Measurements from ENCODE around the gene KIAA1549.
"Not testable (repeated sequence)": the region's sequence is repeated elsewhere in the genome, so short reads cannot be mapped to it uniquely, and the experiment has no call there.

Gene KIAA1549

DNA sequence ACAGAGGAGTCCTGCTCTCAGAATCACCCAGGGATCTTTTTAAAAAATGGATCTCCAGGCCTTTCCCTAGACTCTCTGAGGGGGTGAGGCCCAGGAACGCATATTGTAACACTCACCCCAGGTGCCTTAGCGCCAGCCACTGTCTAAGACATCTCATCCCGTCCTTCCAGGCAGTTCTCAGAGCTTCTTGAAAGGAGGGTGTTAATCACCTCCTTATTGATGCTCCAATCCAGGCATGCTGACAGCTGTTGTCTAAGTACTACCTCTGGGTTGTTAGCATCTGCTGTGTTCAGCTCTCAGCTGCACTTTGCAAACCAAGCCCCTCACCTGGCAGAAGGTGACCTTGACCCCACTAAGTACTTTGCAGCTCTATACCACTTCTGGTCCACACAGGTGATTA is 36.0 kb downstream of the KIAA1549 start:
- in situ Hi-C loops (cut with MboI; ENCODE audit: low sequenced_read_pairs): no loop called here

GRCh38 chr7:138944592-138944991 is 36.6 kb downstream of the KIAA1549 start:
- in situ Hi-C loops (cut with MboI; ENCODE audit: low sequenced_read_pairs): no loop called here

DNA sequence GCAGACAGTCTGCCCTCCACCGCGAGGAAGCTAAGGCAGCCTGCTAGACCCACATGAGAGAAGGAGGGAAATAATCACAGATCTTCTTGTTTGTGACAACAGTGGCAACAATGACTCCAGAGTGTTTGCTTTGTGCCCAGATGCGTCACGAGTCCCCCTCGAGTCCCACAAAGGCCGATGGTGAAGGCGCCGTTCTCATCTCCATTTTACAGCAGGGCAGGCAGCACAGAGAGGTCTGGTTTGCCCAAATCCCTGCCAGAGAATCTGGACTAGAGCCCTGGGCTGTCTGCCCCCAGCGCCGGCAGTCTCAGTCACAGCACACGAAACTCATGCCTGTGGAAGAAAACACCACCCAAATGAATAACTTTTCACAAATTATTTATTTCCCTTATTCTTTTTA is 38.1 kb downstream of the KIAA1549 start:
- in situ Hi-C loops (cut with MboI; ENCODE audit: low sequenced_read_pairs): no loop called here

GRCh38 chr7:138941545-138941944 is 39.6 kb downstream of the KIAA1549 start:
- in situ Hi-C loops (cut with MboI; ENCODE audit: low sequenced_read_pairs): no loop called here

DNA sequence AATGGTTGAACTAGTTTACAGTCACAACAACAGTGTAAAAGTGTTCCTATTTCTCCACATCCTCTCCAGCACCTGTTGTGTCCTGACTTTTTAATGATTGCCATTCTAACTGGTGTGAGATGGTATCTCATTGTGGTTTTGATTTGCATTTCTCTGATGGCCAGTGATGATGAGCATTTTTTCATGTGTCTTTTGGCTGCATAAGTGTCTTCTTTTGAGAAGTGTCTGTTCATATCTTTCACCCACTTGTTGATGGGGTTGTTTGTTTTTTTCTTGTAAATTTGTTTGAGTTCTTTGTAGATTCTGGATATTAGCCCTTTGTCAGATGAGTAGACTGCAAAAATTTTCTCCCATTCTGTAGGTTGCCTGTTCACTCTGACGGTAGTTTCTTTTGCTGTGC is 40.6 kb downstream of the KIAA1549 start:
- in situ Hi-C loops (cut with MboI; ENCODE audit: low sequenced_read_pairs): not testable (repeated sequence)

DNA sequence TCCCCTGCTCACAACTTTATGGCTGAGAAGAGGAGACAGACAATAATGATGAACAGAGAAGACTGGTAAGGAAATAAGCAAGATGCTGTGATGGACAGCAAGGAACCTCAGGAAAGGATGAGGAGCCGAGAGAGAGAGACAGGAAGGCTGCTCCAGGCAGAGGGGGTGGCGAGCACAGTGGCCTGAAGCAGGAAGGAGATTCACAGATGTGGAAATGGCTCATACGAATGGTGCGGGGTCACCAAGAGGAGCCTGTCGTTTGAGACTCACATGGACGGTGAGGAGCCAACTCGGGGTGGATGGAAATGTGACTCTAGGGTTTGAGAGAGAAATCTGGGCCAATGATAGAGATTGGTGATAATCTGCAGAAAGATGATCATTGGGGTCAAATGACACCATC is 43.7 kb downstream of the KIAA1549 start:
- in situ Hi-C loops (cut with MboI; ENCODE audit: low sequenced_read_pairs): no loop called here

DNA sequence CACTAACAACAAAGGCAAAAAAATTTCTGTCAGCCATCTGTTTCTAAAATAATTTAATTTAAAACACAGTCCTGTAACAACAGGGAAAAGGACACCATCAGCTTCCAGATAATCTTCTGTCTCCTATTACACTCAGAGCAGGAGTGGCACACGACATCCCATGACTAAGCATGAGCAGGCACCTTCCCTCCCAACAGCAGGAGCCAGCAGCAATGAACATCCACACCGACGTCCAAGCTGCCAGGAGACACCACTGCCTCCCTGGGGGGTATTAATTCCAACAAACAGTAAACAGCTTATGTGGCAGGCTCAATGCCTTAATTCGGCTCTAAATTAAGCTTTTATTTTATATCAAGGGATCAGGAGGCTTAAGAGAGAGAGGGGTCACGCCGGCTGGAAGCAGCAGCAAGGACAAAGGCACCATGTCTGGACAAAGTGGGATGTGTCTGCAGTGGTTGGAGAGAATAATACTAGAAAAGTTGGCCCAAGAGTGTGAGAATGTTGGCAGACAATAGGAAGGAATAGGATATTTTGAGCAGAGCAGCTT is 45.7 kb downstream of the KIAA1549 start:
- in situ Hi-C loops (cut with MboI; ENCODE audit: low sequenced_read_pairs): no loop called here

DNA sequence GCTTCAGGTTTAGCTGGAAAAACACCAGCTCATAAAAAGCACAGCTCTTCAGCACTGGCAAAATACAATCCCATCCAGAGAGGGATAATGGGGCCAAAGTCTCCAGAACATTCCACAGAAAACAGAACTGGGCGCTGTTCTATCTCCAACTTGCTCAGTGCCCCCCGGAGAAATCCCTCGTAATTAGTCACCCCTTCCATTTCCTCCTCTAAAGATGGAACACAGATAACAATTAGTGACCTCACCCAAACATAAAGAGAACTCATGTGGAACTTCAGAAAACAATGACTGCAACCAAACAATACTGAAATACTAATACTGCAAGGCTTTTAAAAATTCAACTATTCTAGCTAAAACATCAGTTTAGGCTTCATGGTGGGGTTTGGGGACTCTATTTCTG is 46.3 kb downstream of the KIAA1549 start:
- in situ Hi-C loops (cut with MboI; ENCODE audit: low sequenced_read_pairs): no loop called here

- in situ Hi-C loops (cut with MboI; ENCODE audit: low sequenced_read_pairs): no loop called here
Observed at GRCh38 chr7:138934367-138934766, 46.8 kb downstream of the KIAA1549 start.

DNA sequence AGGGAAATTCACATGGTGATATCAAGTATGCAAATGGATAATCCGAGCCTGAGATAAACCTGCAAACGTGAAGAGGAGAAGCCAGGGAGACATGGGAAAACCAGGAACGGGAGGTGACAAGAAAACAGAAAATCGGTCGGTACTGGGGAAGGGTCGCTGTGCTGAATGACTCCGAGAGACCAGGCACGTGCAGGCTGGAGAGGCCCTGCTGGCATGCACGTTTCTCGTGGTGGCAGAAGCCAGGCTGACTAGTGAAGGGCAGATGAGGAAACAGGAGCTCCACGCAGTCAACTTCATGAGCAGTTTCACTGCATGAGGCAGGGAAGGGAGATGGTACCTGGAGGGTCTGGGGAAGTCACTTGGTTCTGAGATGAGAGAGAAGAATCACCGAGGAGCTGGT is 48.3 kb downstream of the KIAA1549 start:
- in situ Hi-C loops (cut with MboI; ENCODE audit: low sequenced_read_pairs): no loop called here

DNA sequence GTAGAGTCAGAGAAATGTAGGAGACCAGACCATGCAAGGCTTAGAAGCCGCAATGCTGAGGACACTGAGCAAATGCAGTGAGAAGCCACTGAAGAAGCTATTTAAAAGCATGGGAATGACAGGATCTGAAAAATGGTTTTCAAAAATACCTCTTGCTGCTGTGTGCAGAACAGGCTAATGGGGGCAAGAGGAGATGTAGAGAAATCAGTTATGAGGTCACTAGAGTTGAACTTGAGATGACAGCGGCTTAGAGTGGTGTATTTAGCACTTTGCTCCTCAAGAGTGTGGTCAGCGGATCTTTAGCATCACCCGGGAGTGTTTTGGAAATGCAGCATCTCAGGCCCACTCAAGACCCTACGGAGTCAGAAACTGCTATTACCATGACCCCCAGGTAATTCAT is 48.8 kb downstream of the KIAA1549 start:
- in situ Hi-C loops (cut with MboI; ENCODE audit: low sequenced_read_pairs): no loop called here

- in situ Hi-C loops (cut with MboI; ENCODE audit: low sequenced_read_pairs): no loop called here
Observed at GRCh38 chr7:138929969-138930368, 51.2 kb downstream of the KIAA1549 start.

DNA sequence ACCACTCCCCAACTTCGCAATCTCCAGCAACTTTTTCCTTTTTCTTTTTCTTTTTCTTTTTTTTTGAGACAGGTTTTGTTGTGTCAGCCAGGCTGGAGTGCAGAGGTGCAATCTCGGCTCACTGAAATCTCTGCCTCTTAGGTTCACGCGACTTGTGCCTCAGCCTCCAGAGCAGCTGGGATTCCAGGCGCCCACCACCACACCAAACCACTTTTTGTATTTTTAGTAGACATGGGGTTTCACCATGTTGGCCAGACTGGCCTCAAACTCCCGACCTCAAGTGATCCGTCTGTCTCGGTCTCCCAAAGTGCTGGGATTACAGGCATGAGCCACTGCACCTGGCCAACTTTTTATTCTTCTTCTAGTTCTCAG is 55.0 kb downstream of the KIAA1549 start:
- in situ Hi-C loops (cut with MboI; ENCODE audit: low sequenced_read_pairs): no loop called here

DNA sequence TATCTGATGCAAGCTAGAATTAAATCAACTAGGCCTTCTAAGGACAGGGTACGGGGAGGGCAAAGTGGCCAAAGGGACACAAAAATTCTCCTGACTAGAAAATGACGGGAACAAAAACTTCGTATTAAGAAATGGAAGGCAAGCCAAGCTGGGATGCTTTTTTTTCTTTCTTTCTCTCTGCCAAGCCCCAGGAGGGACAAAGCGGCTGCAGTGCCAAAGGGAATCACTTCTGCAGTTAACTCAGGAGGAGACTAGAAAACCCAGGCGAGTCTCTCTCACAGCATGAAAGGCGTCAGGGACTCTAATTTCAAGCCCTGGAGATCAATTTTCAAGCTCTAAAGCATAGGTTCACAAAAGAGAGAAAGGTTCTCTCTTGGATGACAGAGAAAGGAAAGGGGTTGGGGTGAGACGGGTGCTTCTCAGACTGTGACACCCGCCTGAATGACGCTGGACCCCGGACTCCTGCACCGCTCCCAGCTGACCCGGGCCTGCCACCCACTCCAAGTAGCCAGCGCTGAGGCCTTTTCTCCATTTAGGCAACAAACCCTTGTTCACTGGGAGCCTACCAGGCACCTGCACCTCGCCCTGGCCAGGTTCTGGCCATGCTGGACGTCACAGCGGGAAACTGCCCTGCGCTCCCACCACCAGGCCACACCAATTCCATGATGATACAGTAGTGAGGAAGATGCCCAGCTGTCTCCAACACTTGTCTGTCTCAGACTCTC is 56.5 kb downstream of the KIAA1549 start:
- in situ Hi-C loops (cut with MboI; ENCODE audit: low sequenced_read_pairs): no loop called here

DNA sequence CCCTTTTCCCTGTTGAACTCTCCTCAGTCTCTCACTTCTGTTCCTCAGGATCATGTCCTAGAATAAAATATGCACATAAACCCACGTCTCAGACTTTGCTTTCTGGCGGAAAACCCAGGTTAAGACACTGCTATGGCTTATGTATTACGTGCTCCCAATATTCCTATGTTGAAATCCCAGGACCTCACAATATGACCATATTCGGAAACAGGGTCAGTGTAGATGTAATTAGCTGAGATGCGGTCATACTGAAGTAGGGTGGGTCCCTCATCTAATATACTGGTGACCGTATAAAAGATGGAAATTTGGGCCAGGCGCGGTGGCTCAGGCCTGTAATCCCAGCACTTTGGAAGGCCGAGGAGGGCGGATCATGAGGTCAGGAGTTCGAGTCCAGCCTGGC is 59.9 kb downstream of the KIAA1549 start:
- in situ Hi-C loops (cut with MboI; ENCODE audit: low sequenced_read_pairs): no loop called here

DNA sequence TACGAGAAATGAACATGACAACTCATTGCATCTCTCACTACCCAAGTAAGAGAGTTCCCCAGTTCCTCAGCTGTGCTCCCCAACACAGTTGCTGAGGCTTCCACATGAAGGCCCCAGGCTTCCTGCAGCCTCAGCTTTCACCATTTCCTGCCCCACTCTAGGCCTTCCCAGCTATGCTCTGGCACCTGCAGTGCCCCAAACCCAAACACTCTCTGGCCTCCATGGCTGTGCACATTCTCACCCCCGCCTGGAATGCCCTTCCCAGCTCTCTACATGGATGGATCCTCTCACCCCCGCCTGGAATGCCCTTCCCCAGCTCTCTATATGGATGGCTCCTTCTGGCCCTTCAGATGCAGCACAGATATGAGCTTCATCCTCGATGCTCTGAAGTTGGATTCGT is 61.3 kb downstream of the KIAA1549 start:
- in situ Hi-C loops (cut with MboI; ENCODE audit: low sequenced_read_pairs): no loop called here

DNA sequence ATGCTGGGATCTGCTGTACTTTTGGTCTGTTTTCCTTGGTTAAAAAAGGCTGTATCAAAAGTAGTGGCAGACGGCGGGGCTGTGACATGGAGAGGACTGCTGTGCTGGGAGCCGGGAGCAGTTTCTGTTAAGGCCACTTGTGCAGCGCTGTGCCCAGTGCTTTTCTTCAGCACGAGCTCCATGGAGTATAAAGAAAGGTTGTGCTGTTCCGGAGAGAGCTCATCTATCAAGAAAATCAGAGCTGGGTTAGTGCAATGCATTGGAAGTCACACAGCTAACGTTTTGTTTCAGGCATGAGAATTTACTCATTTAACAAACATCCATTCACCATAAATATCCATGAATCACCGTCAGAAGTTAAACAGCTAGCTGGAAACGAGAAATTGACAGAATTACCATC is 62.0 kb downstream of the KIAA1549 start:
- in situ Hi-C loops (cut with MboI; ENCODE audit: low sequenced_read_pairs): no loop called here

GRCh38 chr7:138918756-138919155 is 62.4 kb downstream of the KIAA1549 start:
- in situ Hi-C loops (cut with MboI; ENCODE audit: low sequenced_read_pairs): no loop called here

DNA sequence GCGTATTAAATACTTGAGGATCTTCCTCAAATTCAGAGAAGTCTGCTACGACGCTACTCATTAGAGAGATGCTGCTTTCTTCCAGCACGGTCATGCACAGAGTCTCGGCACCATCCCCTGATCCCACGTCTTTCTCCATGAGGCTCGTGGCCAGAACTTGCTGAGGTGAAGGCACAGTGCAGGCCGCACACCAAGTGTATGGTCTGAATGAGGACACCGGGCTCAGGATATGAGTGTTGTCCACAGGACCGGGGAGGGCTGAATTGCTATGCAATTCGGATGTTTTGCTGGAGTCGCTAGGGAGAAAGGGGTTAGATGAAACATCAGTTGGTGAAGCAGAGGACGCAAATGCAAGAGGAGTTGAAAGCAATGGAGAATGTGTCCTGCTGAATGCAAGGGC is 63.0 kb downstream of the KIAA1549 start:
- in situ Hi-C loops (cut with MboI; ENCODE audit: low sequenced_read_pairs): no loop called here

DNA sequence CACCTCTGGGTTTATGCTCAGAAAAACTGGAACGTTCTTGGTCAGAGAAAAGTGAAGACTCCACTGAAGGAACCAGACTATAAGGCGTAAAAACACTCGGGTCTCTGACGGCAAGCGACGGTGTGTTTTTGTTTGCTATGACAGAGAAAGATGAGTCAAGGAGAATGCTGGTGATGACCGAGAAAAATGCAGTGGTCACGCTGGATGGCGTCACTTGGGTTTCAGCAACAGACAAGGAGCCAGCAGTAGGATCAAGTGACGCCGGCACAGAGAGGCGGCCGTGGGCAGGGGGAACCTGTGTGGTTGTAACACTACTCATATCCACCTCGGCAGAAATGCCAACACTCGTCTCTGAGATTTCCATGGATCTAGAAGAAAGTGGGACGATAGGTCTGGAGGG is 63.4 kb downstream of the KIAA1549 start:
- in situ Hi-C loops (cut with MboI; ENCODE audit: low sequenced_read_pairs): no loop called here

GRCh38 chr7:138916731-138917130 is 64.5 kb downstream of the KIAA1549 start:
- in situ Hi-C loops (cut with MboI; ENCODE audit: low sequenced_read_pairs): no loop called here

DNA sequence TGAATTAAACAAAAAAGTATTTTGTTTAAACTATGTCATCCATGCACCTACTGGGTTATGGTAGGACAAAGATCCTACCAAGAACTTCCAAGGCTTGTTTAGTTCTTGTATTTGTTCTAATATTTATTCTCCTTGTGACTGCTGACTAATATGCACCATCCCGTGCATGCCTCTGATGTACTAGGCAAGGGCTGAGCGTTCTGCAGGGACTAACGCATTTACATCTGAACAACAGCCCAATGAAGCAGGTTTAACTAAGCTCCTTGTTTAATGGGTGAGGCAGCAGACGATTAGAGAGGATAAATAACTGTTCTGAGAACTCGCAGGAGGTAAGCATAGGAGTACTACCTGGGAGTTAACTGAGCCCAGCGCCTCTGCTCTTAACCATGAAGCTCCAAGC is 64.9 kb downstream of the KIAA1549 start:
- in situ Hi-C loops (cut with MboI; ENCODE audit: low sequenced_read_pairs): no loop called here

DNA sequence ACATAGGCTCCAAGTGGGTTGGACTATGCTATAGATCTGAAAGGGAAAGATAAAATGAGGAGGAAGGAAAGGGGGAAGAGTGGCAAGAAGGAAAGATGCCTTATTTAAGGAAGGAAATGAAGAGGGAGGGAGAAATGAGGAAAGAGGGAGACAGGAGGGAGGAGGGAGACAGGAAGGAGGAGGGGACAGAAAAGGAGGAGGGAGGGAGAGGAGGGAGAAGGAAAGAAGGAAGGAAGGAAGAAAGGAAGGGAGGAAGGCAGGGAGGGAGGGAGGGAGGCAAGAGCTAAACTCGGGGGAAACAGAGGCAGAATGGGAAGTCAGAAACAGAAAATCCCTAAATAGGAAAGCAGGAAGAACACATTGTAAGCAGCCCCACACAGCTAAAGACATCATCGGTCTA is 67.4 kb downstream of the KIAA1549 start:
- in situ Hi-C loops (cut with MboI; ENCODE audit: low sequenced_read_pairs): no loop called here
